HEK293 (cell line): Measurements from ENCODE around the gene FBRSL1.

ENCODE experiments used
- IKZF3 ChIP-seq: fragments of 450-650 bp; IDR thresholded peaks from 2 replicates; pipeline ENCODE4 v1.5.0; 2018; ENCODE audit warnings: missing biosample characterization, mild to moderate bottlenecking, missing genetic modification characterization, moderate library complexity
- YY1 ChIP-seq: fragments of 450-650 bp; formaldehyde crosslinking; IDR thresholded peaks from 2 replicates; pipeline ENCODE4 v1.5.1; 2018; ENCODE audit warnings: missing biosample characterization, missing genetic modification characterization
- ZBTB17 ChIP-seq: fragments of 450-650 bp; formaldehyde crosslinking; IDR thresholded peaks from 2 replicates; pipeline ENCODE4 v1.5.1; 2016; ENCODE audit warnings: missing biosample characterization, missing genetic modification characterization
- ZBTB7A ChIP-seq: fragments of 450-650 bp; formaldehyde crosslinking; IDR thresholded peaks from 2 replicates; pipeline ENCODE4 v1.5.1; 2016; ENCODE audit warnings: low read depth, missing biosample characterization, missing genetic modification characterization
- ZNF184 ChIP-seq: fragments of 450-650 bp; IDR thresholded peaks from 2 replicates; pipeline ENCODE4 v1.5.1; 2018; ENCODE audit warnings: missing biosample characterization, mild to moderate bottlenecking, missing genetic modification characterization
- ZNF292 ChIP-seq: fragments of 450-650 bp; formaldehyde crosslinking; IDR thresholded peaks from 2 replicates; pipeline ENCODE4 v1.5.1; 2016; ENCODE audit warnings: low read depth, missing biosample characterization, missing genetic modification characterization, borderline replicate concordance
- ZNF335 ChIP-seq: fragments of 450-650 bp; formaldehyde crosslinking; conservative IDR thresholded peaks from 2 replicates; pipeline ENCODE4 v1.5.1; 2016; ENCODE audit warnings: missing biosample characterization, missing genetic modification characterization
- TF ChIP-seq, protein P1 (sequence below): fragments of 450-650 bp; formaldehyde crosslinking; IDR thresholded peaks from 2 replicates; pipeline ENCODE4; 2016; ENCODE audit warnings: missing biosample characterization, missing genetic modification characterization
- TF ChIP-seq, protein P2 (sequence below): fragments of 450-650 bp; formaldehyde crosslinking; IDR thresholded peaks from 2 replicates; pipeline ENCODE4 v1.5.1; 2016; ENCODE audit warnings: missing biosample characterization, missing genetic modification characterization
- TF ChIP-seq, protein P3 (sequence below): fragments of 450-650 bp; IDR thresholded peaks from 2 replicates; pipeline ENCODE4 v1.5.1; 2018; ENCODE audit warnings: missing biosample characterization, mild to moderate bottlenecking, missing genetic modification characterization

DNA sequence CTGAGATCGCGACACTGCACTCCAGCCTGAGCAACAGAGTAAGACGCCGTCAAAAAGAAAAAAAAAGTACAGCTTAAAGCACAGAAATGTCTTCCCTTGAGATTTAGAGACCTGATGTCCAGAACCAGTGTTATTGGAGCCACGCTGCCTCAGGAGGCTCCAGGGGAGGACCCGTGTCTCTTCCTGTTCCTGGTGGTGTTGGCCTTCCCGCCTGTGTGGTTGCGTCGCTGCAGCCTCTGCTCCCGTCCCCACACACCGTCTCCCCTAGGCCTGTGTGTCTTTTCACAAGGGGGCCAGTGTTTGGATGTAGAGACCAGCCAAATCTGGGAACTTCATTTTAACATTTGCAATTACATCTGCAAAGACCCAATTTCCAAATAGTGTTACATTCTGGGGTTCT lies 8.6 kb upstream of the FBRSL1 start:
- TF ChIP-seq ZNF184 (tag by site-specific recombination) (no peak), IKZF3 (tag by site-specific recombination) (no peak), YY1 (tag by site-specific recombination) (no peak), ZBTB7A (tag by site-specific recombination) (no peak), ZNF292 (no peak), ZBTB17 (tag by site-specific recombination) (no peak), ZNF335 (no peak)
- TF ChIP-seq, protein P1, sequence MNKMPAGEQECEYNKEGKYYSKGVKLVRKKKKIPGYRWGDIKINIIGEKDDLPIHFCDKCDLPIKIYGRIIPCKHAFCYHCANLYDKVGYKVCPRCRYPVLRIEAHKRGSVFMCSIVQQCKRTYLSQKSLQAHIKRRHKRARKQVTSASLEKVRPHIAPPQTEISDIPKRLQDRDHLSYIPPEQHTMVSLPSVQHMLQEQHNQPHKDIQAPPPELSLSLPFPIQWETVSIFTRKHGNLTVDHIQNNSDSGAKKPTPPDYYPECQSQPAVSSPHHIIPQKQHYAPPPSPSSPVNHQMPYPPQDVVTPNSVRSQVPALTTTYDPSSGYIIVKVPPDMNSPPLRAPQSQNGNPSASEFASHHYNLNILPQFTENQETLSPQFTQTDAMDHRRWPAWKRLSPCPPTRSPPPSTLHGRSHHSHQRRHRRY (tag by site-specific recombination) = no peak
- TF ChIP-seq, protein P2, sequence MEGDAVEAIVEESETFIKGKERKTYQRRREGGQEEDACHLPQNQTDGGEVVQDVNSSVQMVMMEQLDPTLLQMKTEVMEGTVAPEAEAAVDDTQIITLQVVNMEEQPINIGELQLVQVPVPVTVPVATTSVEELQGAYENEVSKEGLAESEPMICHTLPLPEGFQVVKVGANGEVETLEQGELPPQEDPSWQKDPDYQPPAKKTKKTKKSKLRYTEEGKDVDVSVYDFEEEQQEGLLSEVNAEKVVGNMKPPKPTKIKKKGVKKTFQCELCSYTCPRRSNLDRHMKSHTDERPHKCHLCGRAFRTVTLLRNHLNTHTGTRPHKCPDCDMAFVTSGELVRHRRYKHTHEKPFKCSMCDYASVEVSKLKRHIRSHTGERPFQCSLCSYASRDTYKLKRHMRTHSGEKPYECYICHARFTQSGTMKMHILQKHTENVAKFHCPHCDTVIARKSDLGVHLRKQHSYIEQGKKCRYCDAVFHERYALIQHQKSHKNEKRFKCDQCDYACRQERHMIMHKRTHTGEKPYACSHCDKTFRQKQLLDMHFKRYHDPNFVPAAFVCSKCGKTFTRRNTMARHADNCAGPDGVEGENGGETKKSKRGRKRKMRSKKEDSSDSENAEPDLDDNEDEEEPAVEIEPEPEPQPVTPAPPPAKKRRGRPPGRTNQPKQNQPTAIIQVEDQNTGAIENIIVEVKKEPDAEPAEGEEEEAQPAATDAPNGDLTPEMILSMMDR (tag by site-specific recombination) = no peak
- TF ChIP-seq, protein P3, sequence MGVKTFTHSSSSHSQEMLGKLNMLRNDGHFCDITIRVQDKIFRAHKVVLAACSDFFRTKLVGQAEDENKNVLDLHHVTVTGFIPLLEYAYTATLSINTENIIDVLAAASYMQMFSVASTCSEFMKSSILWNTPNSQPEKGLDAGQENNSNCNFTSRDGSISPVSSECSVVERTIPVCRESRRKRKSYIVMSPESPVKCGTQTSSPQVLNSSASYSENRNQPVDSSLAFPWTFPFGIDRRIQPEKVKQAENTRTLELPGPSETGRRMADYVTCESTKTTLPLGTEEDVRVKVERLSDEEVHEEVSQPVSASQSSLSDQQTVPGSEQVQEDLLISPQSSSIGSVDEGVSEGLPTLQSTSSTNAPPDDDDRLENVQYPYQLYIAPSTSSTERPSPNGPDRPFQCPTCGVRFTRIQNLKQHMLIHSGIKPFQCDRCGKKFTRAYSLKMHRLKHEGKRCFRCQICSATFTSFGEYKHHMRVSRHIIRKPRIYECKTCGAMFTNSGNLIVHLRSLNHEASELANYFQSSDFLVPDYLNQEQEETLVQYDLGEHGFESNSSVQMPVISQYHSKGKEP (tag by site-specific recombination) = no peak
